Stomach smooth muscle (tissue), 2 donors: ENCODE measurements around the gene TMEM106B.

ENCODE experiments used
- H3K27ac ChIP-seq: one replicate; pipeline ENCODE4 v1.7.0; 2013; ENCODE audit warnings: mild to moderate bottlenecking, low read length, inconsistent platforms
- H3K27me3 ChIP-seq, 2 donors: one replicate each; pipeline ENCODE4 v1.7.0; 2013; ENCODE audit warnings: low read length in 2 of 2; ENCODE audit not compliant: insufficient read depth in 2 of 2, control insufficient read depth in 1 of 2
- H3K36me3 ChIP-seq, 2 donors: one replicate each; pipeline ENCODE4 v1.7.0; 2013; ENCODE audit warnings: low read length in 2 of 2; ENCODE audit not compliant: control insufficient read depth in 2 of 2, insufficient read depth in 2 of 2
- H3K4me1 ChIP-seq: one replicate; pipeline ENCODE4 v1.7.0; 2013; ENCODE audit warnings: low read length; ENCODE audit not compliant: control insufficient read depth, insufficient read depth
- H3K4me3 ChIP-seq, 2 donors: one replicate each; pipeline ENCODE4 v1.7.0; 2013; ENCODE audit warnings: low read length in 2 of 2
- H3K9ac ChIP-seq, 2 donors: one replicate each; pipeline ENCODE4 v1.7.0; 2013; ENCODE audit warnings: low read length in 2 of 2, mild to moderate bottlenecking in 1 of 2
- H3K9me3 ChIP-seq, 2 donors: one replicate each; pipeline ENCODE4 v1.7.0; 2013; ENCODE audit warnings: low read length in 2 of 2; ENCODE audit not compliant: control insufficient read depth in 2 of 2
- donor health status: healthy.
- donor health status: Pancreatic carcinoma.

TMEM106B gene

DNA sequence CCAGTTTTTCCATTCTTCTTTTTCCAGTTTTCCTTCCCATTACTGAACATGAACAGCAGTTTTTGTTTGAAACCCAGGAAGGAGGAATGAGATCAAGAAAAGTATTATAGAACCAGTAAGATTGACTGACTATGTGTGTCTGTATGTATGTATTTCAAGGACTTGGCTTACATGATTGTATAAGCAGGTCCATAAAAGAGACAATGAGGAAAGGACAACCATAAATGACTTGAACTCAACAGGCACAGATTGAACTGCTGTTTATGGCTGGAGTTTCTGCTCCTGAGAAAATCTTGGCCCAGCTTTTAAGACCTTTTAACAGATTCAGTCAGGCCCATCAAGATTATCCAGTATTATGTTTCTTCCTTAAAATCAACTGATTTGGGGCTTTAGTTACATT is 39.1 kb downstream of the TMEM106B start:
- no peaks in the 10 kb centered on the region for H3K36me3 ChIP-seq
- H3K9me3 ChIP-seq = no peaks in the 10 kb centered on the region
- H3K4me1 ChIP-seq = no peaks in the 10 kb centered on the region
- H3K9ac ChIP-seq = no peak overlapping the region
- no peak overlapping the region for H3K4me3 ChIP-seq
- no peak overlapping the region for H3K27ac ChIP-seq
- no peaks in the 10 kb centered on the region for H3K27me3 ChIP-seq

DNA sequence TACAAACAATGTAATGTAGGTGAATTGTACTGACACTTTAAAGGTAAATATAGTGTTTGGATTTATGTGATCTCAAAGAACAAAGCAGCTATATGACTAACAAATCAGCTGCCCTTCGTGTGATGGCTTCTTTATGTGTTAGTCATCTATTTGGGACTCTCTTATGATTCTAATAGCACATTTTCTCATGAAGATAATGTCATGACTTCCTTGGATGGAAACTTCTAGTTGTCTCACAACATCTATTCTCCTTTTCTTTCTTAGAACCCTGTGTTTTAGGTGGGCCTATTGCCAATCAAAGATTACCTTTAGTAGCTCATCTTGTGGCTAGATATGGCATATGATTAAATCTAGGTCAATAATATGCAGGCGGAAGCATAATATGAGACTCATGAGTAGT is 45.0 kb downstream of the TMEM106B start:
- no peaks in the 10 kb centered on the region for H3K27me3 ChIP-seq
- H3K9ac ChIP-seq = no peak overlapping the region
- H3K4me1 ChIP-seq = no peaks in the 10 kb centered on the region
- no peak overlapping the region for H3K27ac ChIP-seq
- no peak overlapping the region for H3K4me3 ChIP-seq
- H3K36me3 ChIP-seq = no peaks in the 10 kb centered on the region
- H3K9me3 ChIP-seq = no peaks in the 10 kb centered on the region

DNA sequence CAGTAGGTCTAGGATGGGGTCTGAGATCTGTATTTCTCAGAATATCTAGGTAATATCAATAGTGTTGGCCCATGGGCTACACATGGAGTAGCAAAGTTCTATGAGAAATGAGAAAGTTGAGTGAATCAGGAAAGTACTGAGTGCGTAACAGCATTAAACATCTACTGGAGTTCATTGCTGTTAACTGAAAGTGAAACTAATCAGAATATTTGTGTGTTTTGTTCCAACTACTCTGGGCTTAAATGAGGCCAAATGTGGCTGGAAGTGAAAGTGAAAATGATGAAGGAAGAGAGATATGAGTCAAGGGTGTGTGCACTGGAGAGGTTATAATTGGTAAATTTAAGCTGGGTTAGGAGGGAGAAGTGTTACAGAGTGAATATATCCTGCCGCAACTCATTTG is 46.5 kb downstream of the TMEM106B start:
- Histone ChIP-seq H3K4me3 (no peak overlapping the region), H3K9me3 (no peaks in the 10 kb centered on the region), H3K4me1 (no peaks in the 10 kb centered on the region), H3K27me3 (no peaks in the 10 kb centered on the region), H3K27ac (no peak overlapping the region), H3K9ac (no peak overlapping the region), H3K36me3 (no peaks in the 10 kb centered on the region)

DNA sequence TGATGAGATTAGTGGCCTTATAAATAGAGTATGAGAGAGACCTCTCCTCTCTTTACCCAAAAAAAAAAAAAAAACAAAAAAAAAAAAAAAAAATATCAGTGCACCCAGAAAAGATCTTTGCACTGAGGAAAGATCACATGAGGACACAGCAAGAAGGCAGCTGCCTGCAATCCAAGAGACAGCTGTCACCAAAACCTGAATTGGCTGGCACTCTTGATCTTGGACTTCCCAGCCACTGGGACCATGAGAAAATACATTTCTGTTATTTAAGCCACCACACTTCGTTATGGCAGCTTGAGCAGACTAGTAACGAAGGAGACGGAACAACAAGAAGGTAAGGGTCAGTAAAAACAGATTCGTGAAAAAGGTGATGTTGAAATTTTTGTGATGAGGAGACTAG is 47.0 kb downstream of the TMEM106B start:
- no peaks in the 10 kb centered on the region for H3K9me3 ChIP-seq
- no peak overlapping the region for H3K4me3 ChIP-seq
- H3K27ac ChIP-seq = no peak overlapping the region

DNA sequence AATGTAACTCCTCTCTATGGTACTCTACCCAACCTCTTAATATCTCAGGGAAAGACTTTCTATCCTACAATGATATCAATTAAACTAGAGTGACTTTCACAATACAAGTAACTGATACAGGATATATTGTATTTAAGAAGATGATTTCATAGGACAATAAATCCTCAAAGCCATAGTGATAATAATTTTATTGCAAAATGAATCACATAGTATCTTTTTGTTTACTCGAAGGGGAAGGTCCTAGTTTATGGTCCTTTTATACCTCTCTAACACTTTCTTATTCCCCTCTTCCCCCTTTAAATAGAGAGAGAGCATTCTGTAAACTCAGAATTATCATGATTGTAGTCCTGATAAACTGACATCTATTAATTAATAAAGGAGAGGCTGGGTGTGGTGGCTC is 56.4 kb downstream of the TMEM106B start:
- H3K27ac ChIP-seq = no peak overlapping the region
- H3K36me3 ChIP-seq = no peaks in the 10 kb centered on the region
- no peaks in the 10 kb centered on the region for H3K4me1 ChIP-seq
- no peaks in the 10 kb centered on the region for H3K27me3 ChIP-seq
- no peaks in the 10 kb centered on the region for H3K9me3 ChIP-seq
- H3K4me3 ChIP-seq = no peak overlapping the region
- no peak overlapping the region for H3K9ac ChIP-seq

More for the DNA sequence above, 47.0 kb downstream of the TMEM106B start:
- Histone ChIP-seq H3K27me3 (no peaks in the 10 kb centered on the region), H3K9ac (no peak overlapping the region), H3K36me3 (no peaks in the 10 kb centered on the region), H3K4me1 (no peaks in the 10 kb centered on the region)

DNA sequence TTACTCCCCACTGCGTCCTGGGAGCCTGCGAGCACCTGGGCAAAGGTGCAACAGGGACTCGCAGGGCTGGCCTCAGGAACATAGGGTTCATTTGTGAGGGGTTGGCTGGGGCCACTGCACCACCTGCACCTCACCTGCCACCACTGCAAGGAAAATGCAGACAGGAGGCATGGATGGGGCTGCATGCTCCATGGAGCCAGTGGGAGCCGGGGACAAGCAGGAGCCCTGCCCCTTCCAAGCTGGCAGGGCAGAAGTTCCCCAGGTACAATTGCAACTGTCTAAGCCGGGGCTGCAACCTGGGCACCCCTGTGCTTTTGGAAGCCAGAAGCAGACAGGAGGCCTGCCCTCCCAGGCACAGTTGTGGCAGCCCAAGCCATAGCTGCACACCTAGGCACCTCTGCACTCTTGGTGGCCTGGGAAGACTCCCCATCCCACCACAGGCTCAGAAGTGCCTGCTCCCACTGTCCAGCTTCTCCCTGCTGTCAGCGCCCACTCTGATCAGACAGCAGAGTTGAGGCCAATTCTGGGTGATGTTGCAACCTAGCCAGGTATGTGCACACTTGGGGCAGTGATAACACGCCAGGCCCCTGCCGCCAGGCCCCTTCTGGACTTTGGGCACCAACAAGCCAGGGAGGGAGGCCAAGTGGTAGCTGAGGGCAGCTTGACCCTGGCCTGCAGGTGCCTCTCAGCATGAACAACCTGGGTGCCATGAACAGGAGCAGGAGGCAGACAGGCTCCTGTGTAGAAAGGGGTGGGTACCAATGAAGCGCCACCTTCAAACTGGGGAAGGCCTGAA is 58.2 kb downstream of the TMEM106B start:
- Histone ChIP-seq H3K36me3 (no peaks in the 10 kb centered on the region), H3K27me3 (no peaks in the 10 kb centered on the region), H3K9me3 (no peaks in the 10 kb centered on the region), H3K4me3 (no peak overlapping the region), H3K9ac (no peak overlapping the region), H3K4me1 (no peaks in the 10 kb centered on the region), H3K27ac (no peak overlapping the region)

DNA sequence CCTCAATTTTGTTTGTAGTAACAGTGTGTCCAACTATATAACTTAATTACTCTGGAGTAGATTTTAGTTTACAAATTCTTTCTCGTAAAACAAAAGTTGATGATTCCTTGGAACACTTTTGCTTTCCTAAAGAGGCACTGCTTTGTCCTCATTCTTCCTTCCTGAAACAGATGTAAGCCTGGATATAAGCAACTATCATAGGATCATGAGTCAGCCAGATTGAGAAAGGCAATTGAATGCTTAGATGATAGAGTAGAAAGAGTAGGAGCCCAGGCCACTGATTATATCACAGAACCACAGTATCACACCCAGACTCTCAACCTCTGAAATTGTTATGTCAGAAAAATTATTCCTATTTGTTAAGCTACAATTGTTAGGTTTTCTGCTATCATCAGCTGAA is 69.9 kb downstream of the TMEM106B start:
- Histone ChIP-seq H3K9ac (no peak overlapping the region), H3K27ac (no peak overlapping the region), H3K9me3 (no peaks in the 10 kb centered on the region), H3K4me3 (no peak overlapping the region), H3K4me1 (no peaks in the 10 kb centered on the region), H3K36me3 (no peaks in the 10 kb centered on the region), H3K27me3 (no peaks in the 10 kb centered on the region)

DNA sequence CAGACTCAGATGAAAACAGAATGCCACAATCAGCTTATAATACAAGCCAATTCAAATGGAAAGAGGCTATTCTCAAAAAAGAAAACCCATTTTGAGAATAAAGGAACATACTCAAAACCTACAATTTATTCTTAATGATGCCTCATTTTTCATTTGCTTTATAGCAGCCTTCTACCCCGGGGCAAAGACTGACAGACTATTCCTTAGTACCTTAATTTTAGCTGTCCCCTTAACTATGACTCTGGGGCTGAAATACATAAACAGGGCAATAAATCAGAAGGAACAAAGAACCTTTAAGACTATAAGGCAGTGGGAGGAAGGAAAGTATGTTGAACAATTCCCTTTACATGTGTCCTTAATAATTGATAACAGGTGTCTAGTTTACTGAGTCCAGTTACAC is 76.8 kb downstream of the TMEM106B start:
- Histone ChIP-seq H3K36me3 (no peaks in the 10 kb centered on the region), H3K9ac (no peak overlapping the region), H3K27ac (no peak overlapping the region), H3K4me3 (no peak overlapping the region), H3K27me3 (no peaks in the 10 kb centered on the region), H3K4me1 (no peaks in the 10 kb centered on the region), H3K9me3 (peaks cover 5 to 11% of the 10 kb centered on the region in 2 donors)

DNA sequence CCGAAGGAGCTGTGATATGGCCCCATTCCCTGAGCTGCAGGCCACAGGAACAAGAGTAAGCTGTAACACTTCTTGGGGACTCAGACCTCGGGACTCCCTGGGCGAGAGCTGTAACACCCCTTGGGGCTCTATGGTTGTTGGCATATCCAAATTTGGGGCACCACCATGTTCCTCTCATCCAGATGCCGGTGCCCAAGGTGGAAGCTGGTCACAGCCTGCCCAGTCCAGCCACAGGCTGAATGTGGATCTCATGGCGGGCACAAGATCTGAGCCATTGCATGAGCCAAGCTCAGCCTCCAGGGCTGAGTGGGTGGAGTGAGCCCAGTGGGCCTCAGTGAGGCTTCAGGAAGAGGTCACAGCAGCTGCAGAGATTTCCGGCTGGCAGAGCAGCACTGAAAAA is 78.9 kb downstream of the TMEM106B start:
- Histone ChIP-seq H3K36me3 (no peaks in the 10 kb centered on the region), H3K27ac (no peak overlapping the region), H3K4me1 (no peaks in the 10 kb centered on the region), H3K27me3 (no peaks in the 10 kb centered on the region), H3K9ac (no peak overlapping the region), H3K4me3 (no peak overlapping the region), H3K9me3 (peaks cover 5 to 11% of the 10 kb centered on the region in 2 donors)

DNA sequence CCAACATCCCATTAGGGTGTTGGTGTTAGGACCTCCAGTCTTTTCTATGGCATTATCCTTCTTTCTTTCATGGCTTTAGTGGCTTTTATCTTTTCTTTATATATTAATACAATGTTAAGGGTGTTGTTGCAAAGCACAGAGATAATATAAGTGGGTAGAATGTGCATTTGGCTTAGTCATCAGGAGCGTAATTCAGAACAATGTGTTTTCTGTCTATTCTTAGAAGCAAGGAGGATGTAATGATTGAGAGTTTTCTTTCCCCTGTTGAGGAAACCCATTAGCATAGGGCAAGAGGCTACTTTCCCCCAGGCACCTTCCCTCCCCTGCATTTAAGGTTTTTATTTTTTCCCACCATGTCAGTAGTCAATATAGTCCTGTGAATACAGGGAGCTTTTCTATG is 79.7 kb downstream of the TMEM106B start:
- Histone ChIP-seq H3K27ac (no peak overlapping the region), H3K4me1 (no peaks in the 10 kb centered on the region)

DNA sequence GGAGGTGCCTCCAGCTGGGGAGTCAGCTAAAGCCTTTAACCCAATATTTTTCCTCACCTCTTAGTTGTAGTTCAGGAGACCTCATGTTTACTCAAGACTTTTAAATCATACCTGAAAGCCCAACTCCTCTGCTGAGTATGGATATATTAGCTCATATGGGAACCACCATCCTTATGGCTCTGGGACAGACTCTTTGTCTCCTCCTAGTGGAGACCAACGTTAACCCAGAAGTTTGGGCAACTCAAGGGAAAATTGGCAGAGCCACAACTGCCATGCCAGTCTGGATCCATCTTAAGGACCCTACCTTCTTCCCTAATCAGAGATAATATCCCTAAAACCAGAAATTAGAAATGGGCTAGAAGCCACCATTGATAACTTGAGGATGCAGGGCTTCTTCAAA is 80.8 kb downstream of the TMEM106B start:
- Histone ChIP-seq H3K27ac (no peak overlapping the region), H3K4me3 (no peak overlapping the region), H3K36me3 (no peaks in the 10 kb centered on the region)

More for the DNA sequence above, 79.7 kb downstream of the TMEM106B start:
- Histone ChIP-seq H3K36me3 (no peaks in the 10 kb centered on the region), H3K9me3 (peaks cover 5 to 11% of the 10 kb centered on the region in 2 donors), H3K27me3 (no peaks in the 10 kb centered on the region), H3K4me3 (no peak overlapping the region), H3K9ac (no peak overlapping the region)

More for the DNA sequence above, 80.8 kb downstream of the TMEM106B start:
- Histone ChIP-seq H3K27me3 (no peaks in the 10 kb centered on the region), H3K4me1 (no peaks in the 10 kb centered on the region), H3K9ac (no peak overlapping the region), H3K9me3 (peaks cover 5 to 11% of the 10 kb centered on the region in 2 donors)
